Measurements from ENCODE around the gene ADAD2. TPM values are rescaled to one million over a fixed set of nuclear protein-coding genes. Genes with fewer than 3 reads are reported as not detected.

ADAD2 gene
- total RNA-seq, 1 donor from 2014 or later: not detected

- H3K27ac ChIP-seq: no peak overlapping the region
Measured at GRCh38 chr16:84228256-84228838, 37.4 kb downstream of the ADAD2 start.

DNA sequence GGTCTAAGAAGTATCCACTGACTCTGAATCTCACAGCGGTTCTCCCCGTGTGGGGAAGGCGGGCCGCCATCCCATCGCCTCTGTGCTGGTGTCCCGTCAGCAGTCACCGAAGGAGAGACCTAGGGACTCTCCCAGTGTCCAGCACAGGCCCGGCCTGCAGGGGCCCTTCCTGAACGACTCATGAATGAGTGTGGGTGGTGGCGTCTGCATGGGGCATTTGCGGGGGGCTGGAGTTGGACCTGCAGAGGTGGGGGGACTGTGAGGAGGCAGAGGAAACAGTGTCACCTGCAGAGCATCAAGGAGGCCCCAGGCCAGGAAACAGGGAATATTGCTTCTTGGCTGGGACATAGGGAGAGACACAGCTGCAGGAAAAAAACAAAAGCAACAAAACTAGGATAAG, 38.5 kb downstream of the ADAD2 start:
- Histone ChIP-seq H3K27ac (no peak overlapping the region), H3K9me3 (no peaks in the 10 kb centered on the region), H3K36me3 (no peaks in the 10 kb centered on the region), H3K4me1 (peaks cover 5% of the 10 kb centered on the region), H3K4me3 (no peak overlapping the region), H3K27me3 (no peaks in the 10 kb centered on the region)
- TF ChIP-seq CTCF (IDR thresholded peaks at IDR 0.05) (no peak), POLR2AphosphoS5 (IDR thresholded peaks at IDR 0.05; ENCODE audit: insufficient read depth in 1 of 2, low read depth in 1 of 2) (no peak)
- no peak for DNase-seq (ENCODE audit: extremely low spot score in 2 of 2)
- intact Hi-C loops (cut with DNase I): no loop called here

More at GRCh38 chr16:84228256-84228838, 37.4 kb downstream of the ADAD2 start:
- DNase-seq (ENCODE audit: extremely low spot score in 2 of 2): no peak
- Histone ChIP-seq H3K9me3 (no peaks in the 10 kb centered on the region), H3K36me3 (no peaks in the 10 kb centered on the region), H3K27me3 (no peaks in the 10 kb centered on the region), H3K4me3 (peak overlapping the region in 1 of 2 donors; percentile 4), H3K4me1 (peaks cover 5% of the 10 kb centered on the region)
- TF ChIP-seq POLR2A (IDR thresholded peaks at IDR 0.05) (no peak), CTCF (IDR thresholded peaks at IDR 0.05) (no peak), POLR2AphosphoS5 (IDR thresholded peaks at IDR 0.05; ENCODE audit: insufficient read depth in 1 of 2, low read depth in 1 of 2) (no peak)
- intact Hi-C loops (cut with DNase I): no loop called here

DNA sequence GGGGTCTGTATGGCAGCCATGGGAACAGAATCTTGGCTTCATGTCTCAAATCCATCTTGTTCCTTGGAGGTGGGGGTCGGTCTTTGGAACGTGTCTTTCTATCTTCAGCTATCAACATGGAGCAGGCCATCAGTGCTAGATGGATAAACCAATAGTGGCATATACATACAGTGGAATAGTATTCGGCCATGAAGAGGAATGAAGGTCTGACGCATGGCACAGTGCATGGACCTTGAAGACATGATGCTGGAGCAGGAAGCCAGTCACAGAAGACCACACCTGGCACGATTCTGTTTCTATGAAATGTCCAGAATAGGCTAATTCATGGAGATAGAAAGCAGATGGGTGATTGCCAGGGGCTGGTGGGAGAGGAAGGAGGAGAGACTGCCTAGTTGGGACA, 41.1 kb downstream of the ADAD2 start:
- no peak for DNase-seq (ENCODE audit: extremely low spot score in 2 of 2)
- H3K9me3 ChIP-seq: no peaks in the 10 kb centered on the region
- no peaks in the 10 kb centered on the region for H3K36me3 ChIP-seq
- H3K27ac ChIP-seq: no peak overlapping the region
- TF ChIP-seq POLR2AphosphoS5 (IDR thresholded peaks at IDR 0.05; ENCODE audit: insufficient read depth in 1 of 2, low read depth in 1 of 2): no peak
- TF ChIP-seq POLR2A (IDR thresholded peaks at IDR 0.05): no peak
- no peak for TF ChIP-seq CTCF (IDR thresholded peaks at IDR 0.05)
- no peaks in the 10 kb centered on the region for H3K27me3 ChIP-seq
- no peak overlapping the region for H3K4me3 ChIP-seq
- intact Hi-C loops (cut with DNase I): no loop called here
- peaks cover 5% of the 10 kb centered on the region for H3K4me1 ChIP-seq

- H3K27ac ChIP-seq: no peak overlapping the region
- no peaks in the 10 kb centered on the region for H3K9me3 ChIP-seq
- no peak overlapping the region for H3K4me3 ChIP-seq
- H3K4me1 ChIP-seq: peaks cover 3% of the 10 kb centered on the region
- intact Hi-C loops (cut with DNase I): no loop called here
- TF ChIP-seq POLR2AphosphoS5 (IDR thresholded peaks at IDR 0.05; ENCODE audit: insufficient read depth in 1 of 2, low read depth in 1 of 2): no peak
- H3K36me3 ChIP-seq: no peaks in the 10 kb centered on the region
- no peak for DNase-seq (ENCODE audit: extremely low spot score in 2 of 2)
- no peaks in the 10 kb centered on the region for H3K27me3 ChIP-seq
Measured at GRCh38 chr16:84232969-84233368, 42.0 kb downstream of the ADAD2 start.

GRCh38 chr16:84233748-84234147, 42.8 kb downstream of the ADAD2 start:
- H3K36me3 ChIP-seq: no peaks in the 10 kb centered on the region
- no peak for TF ChIP-seq POLR2A (IDR thresholded peaks at IDR 0.05)
- TF ChIP-seq POLR2AphosphoS5 (IDR thresholded peaks at IDR 0.05; ENCODE audit: insufficient read depth in 1 of 2, low read depth in 1 of 2): no peak
- TF ChIP-seq CTCF (IDR thresholded peaks at IDR 0.05): no peak
- no peak for DNase-seq (ENCODE audit: extremely low spot score in 2 of 2)
- H3K9me3 ChIP-seq: no peaks in the 10 kb centered on the region
- no peak overlapping the region for H3K4me3 ChIP-seq
- no peaks in the 10 kb centered on the region for H3K27me3 ChIP-seq
- H3K4me1 ChIP-seq: no peaks in the 10 kb centered on the region
- intact Hi-C loops (cut with DNase I): no loop called here
- no peak overlapping the region for H3K27ac ChIP-seq

Data from vagina (tissue), 2 donors.